Measurements from ENCODE around the gene GNG3.
"Not testable (repeated sequence)": the region's sequence is repeated elsewhere in the genome, so short reads cannot be mapped to it uniquely, and the experiment has no call there.

GNG3 gene

GRCh38 chr11:62721994-62722393, 14.5 kb downstream of the GNG3 start:
- Histone ChIP-seq H3K36me3 (ENCODE audit: control insufficient read depth, insufficient read depth, low read length) (peaks cover 82% of the 10 kb centered on the region), H3K9me3 (ENCODE audit: control insufficient read depth, low read length) (no peaks in the 10 kb centered on the region), H3K27ac (ENCODE audit: low read depth, low read length, severe bottlenecking) (peak overlapping the region; percentile 73), H3K4me1 (ENCODE audit: control insufficient read depth, insufficient read depth, low read length, poor library complexity, severe bottlenecking) (peaks cover 5% of the 10 kb centered on the region), H3K4me3 (ENCODE audit: extremely low read depth, insufficient read depth, low read length, poor library complexity, severe bottlenecking) (no peak overlapping the region)
- 83 to 86% methylated on average over 3 to 4 of the region's 7 CpGs for WGBS, 2 experiments (ENCODE audit: insufficient coverage in 2 of 2)

- peaks cover 61% of the 10 kb centered on the region for H3K36me3 ChIP-seq (ENCODE audit: control insufficient read depth, insufficient read depth, low read length)
- 82 to 96% methylated on average over 5 of the region's 8 CpGs for WGBS, 2 experiments (ENCODE audit: insufficient coverage in 2 of 2)
- no peak overlapping the region for H3K4me3 ChIP-seq (ENCODE audit: extremely low read depth, insufficient read depth, low read length, poor library complexity, severe bottlenecking)
- no peak overlapping the region for H3K27ac ChIP-seq (ENCODE audit: low read depth, low read length, severe bottlenecking)
- no peaks in the 10 kb centered on the region for H3K9me3 ChIP-seq (ENCODE audit: control insufficient read depth, low read length)
- peaks cover 5% of the 10 kb centered on the region for H3K4me1 ChIP-seq (ENCODE audit: control insufficient read depth, insufficient read depth, low read length, poor library complexity, severe bottlenecking)
Observed at GRCh38 chr11:62724171-62724570, 16.7 kb downstream of the GNG3 start.

DNA sequence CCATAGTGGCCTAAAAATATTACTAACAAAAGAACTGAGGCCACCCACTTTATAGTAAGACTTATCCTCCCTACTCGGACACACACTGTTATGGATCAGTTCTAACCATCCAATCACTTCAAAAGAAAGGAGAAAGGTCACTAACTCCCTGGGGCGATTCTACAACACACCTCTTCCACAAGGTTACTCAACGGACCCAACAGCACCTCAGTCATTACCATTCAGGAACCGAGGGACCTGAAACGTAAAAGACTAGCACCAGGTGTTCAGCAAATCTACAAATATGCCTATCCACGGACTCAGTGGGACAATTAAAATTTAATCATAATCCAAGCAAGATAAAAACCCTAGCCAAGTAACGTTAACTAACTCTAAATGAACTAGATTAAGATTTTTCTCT, 18.2 kb downstream of the GNG3 start:
- Histone ChIP-seq H3K4me3 (ENCODE audit: extremely low read depth, insufficient read depth, low read length, poor library complexity, severe bottlenecking) (peak overlapping the region; percentile 98), H3K36me3 (ENCODE audit: control insufficient read depth, insufficient read depth, low read length) (peaks cover 54% of the 10 kb centered on the region), H3K4me1 (ENCODE audit: control insufficient read depth, insufficient read depth, low read length, poor library complexity, severe bottlenecking) (peaks cover 9% of the 10 kb centered on the region), H3K9me3 (ENCODE audit: control insufficient read depth, low read length) (no peaks in the 10 kb centered on the region), H3K27ac (ENCODE audit: low read depth, low read length, severe bottlenecking) (peak overlapping the region; percentile 98)
- 0% methylated on average over 6 of the region's 7 CpGs for WGBS, 2 experiments (ENCODE audit: insufficient coverage in 2 of 2)

GRCh38 chr11:62726156-62726914, 18.9 kb downstream of the GNG3 start:
- Histone ChIP-seq H3K4me1 (ENCODE audit: control insufficient read depth, insufficient read depth, low read length, poor library complexity, severe bottlenecking) (peaks cover 9% of the 10 kb centered on the region), H3K4me3 (ENCODE audit: extremely low read depth, insufficient read depth, low read length, poor library complexity, severe bottlenecking) (peak overlapping the region; percentile 98), H3K9me3 (ENCODE audit: control insufficient read depth, low read length) (no peaks in the 10 kb centered on the region), H3K36me3 (ENCODE audit: control insufficient read depth, insufficient read depth, low read length) (peaks cover 52% of the 10 kb centered on the region), H3K27ac (ENCODE audit: low read depth, low read length, severe bottlenecking) (peak overlapping the region; percentile 98)
- 0 to 1% methylated on average over 46 to 48 of the region's 51 CpGs for WGBS, 2 experiments (ENCODE audit: insufficient coverage in 2 of 2)

DNA sequence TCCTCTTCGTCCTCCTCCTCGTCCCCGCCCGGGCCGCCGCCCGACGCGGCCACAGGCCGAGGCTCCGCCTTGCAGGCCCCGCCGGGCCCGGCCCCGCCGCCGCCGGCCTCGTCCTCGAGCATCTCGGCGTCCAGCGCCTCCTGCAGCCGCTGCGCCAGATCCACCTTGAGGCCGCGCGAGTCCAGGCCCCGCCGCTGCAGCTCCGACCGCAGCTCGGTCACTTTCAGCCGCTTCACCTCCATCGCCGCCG, 19.4 kb downstream of the GNG3 start:
- H3K27ac ChIP-seq (ENCODE audit: low read depth, low read length, severe bottlenecking): peak overlapping the region; percentile 98
- H3K9me3 ChIP-seq (ENCODE audit: control insufficient read depth, low read length): no peaks in the 10 kb centered on the region
- peaks cover 9% of the 10 kb centered on the region for H3K4me1 ChIP-seq (ENCODE audit: control insufficient read depth, insufficient read depth, low read length, poor library complexity, severe bottlenecking)
- H3K36me3 ChIP-seq (ENCODE audit: control insufficient read depth, insufficient read depth, low read length): peaks cover 50% of the 10 kb centered on the region
- 0% methylated on average over 20 to 30 of the region's 37 CpGs for WGBS, 2 experiments (ENCODE audit: insufficient coverage in 2 of 2)
- peak overlapping the region; percentile 98 for H3K4me3 ChIP-seq (ENCODE audit: extremely low read depth, insufficient read depth, low read length, poor library complexity, severe bottlenecking)

DNA sequence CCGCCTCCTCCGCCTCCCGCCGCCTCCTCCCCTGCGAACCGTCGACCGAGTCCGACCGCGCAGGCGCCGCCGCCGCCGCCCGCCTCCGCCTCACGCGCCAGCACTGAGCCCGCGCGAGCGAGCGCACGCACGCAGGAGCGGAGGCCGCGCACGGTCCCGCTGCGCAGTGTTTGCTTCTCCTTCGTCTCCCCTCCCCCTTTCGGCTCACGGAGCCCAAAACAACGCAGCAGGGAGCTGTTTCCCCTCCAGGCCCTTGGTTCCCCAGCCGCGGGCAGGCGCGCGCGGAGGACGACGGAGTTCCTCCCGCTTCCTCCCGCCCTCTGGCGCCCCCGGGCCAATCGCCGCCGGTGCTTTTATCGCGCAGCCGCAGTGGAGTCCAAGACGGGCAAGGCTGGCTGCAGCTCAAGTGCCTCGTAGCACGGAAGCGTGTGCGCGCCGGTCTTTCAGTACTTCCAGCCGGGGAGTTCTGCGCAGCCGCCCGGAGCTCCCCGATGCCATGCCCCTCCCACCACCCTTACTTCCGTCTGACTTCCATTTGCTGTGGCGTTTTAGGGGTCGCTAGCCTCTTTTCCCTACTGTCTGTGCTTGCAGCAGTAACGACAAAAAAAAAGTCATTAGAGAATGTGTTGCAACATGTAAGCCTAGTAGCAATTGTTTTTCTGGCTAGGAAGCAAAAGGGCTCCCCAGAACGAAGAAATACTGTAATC, 19.8 kb downstream of the GNG3 start, which contains the start of gene HNRNPUL2:
Gene HNRNPUL2, minus strand, starts transcription at position 293 of the 707 bp plus-strand sequence. CDS start 301 bp downstream, outside the sequence.
- peak within 1 kb of the TSS; percentile 98 for H3K27ac ChIP-seq (ENCODE audit: low read depth, low read length, severe bottlenecking)
- H3K4me3 ChIP-seq (ENCODE audit: extremely low read depth, insufficient read depth, low read length, poor library complexity, severe bottlenecking): peak within 1 kb of the TSS; percentile 98
- H3K9me3 ChIP-seq (ENCODE audit: control insufficient read depth, low read length): no peaks in the 10 kb centered on the region
- H3K4me1 ChIP-seq (ENCODE audit: control insufficient read depth, insufficient read depth, low read length, poor library complexity, severe bottlenecking): peaks cover 8% of the 10 kb centered on the region
- 0% methylated on average over 57 to 59 of the region's 72 CpGs for WGBS, 2 experiments (ENCODE audit: insufficient coverage in 2 of 2)
- H3K36me3 ChIP-seq (ENCODE audit: control insufficient read depth, insufficient read depth, low read length): peaks cover 47% of the 10 kb centered on the region

GRCh38 chr11:62727872-62728170, 20.3 kb downstream of the GNG3 start:
- Histone ChIP-seq H3K4me1 (ENCODE audit: control insufficient read depth, insufficient read depth, low read length, poor library complexity, severe bottlenecking) (peaks cover 4% of the 10 kb centered on the region), H3K36me3 (ENCODE audit: control insufficient read depth, insufficient read depth, low read length) (peaks cover 46% of the 10 kb centered on the region), H3K9me3 (ENCODE audit: control insufficient read depth, low read length) (no peaks in the 10 kb centered on the region), H3K4me3 (ENCODE audit: extremely low read depth, insufficient read depth, low read length, poor library complexity, severe bottlenecking) (peak overlapping the region; percentile 98), H3K27ac (ENCODE audit: low read depth, low read length, severe bottlenecking) (peak overlapping the region; percentile 98)
- WGBS, 2 experiments (ENCODE audit: insufficient coverage in 2 of 2): 0% methylated on average over 10 to 17 of the region's 20 CpGs

GRCh38 chr11:62728171-62728988, 20.9 kb downstream of the GNG3 start, which contains the start of gene TTC9C:
Gene TTC9C (plus strand): TSS chr11:62728486. CDS start chr11:62728849, 363 bp downstream.
- H3K4me3 ChIP-seq (ENCODE audit: extremely low read depth, insufficient read depth, low read length, poor library complexity, severe bottlenecking): peak within 1 kb of the TSS; percentile 98
- peaks cover 4% of the 10 kb centered on the region for H3K4me1 ChIP-seq (ENCODE audit: control insufficient read depth, insufficient read depth, low read length, poor library complexity, severe bottlenecking)
- 0% methylated on average over 18 of the region's 29 CpGs for WGBS, 2 experiments (ENCODE audit: insufficient coverage in 2 of 2)
- H3K36me3 ChIP-seq (ENCODE audit: control insufficient read depth, insufficient read depth, low read length): peaks cover 46% of the 10 kb centered on the region
- no peaks in the 10 kb centered on the region for H3K9me3 ChIP-seq (ENCODE audit: control insufficient read depth, low read length)
- peak within 1 kb of the TSS; percentile 98 for H3K27ac ChIP-seq (ENCODE audit: low read depth, low read length, severe bottlenecking)

- Histone ChIP-seq H3K4me3 (ENCODE audit: extremely low read depth, insufficient read depth, low read length, poor library complexity, severe bottlenecking) (peak overlapping the region; percentile 98), H3K36me3 (ENCODE audit: control insufficient read depth, insufficient read depth, low read length) (peaks cover 51% of the 10 kb centered on the region)
- H3K27ac ChIP-seq (ENCODE audit: low read depth, low read length, severe bottlenecking); H3K4me1 ChIP-seq (ENCODE audit: control insufficient read depth, insufficient read depth, low read length, poor library complexity, severe bottlenecking); H3K9me3 ChIP-seq (ENCODE audit: control insufficient read depth, low read length): not testable (repeated sequence)
- WGBS, 2 experiments (ENCODE audit: insufficient coverage in 2 of 2): 94 to 98% methylated on average over 8 to 14 of the region's 14 CpGs
Observed at GRCh38 chr11:62730076-62730475, 22.6 kb downstream of the GNG3 start.

DNA sequence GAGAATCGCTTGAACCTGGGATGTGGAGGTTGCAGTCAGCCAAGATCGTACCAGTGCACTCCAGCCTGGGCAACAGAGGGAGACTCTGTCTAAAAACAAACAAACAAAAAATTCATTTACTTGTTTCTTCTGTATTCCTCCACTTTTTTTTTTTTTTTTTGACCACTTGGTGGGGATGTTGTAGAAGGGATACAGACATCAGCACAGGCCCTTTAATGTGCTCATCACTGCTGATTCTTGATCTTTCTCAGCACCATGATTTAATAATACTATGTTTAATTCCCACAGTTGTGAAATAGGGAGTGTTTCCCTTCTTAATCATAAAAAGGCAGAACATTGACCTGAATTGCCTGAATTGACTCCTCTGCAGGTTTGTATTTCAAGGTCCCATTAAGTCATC, 25.4 kb downstream of the GNG3 start:
- WGBS, 2 experiments (ENCODE audit: insufficient coverage in 2 of 2): 100% methylated on average over 1 of the region's 2 CpGs; no CpG with 5 or more reads in 1 of the 2 experiments
- H3K4me1 ChIP-seq (ENCODE audit: control insufficient read depth, insufficient read depth, low read length, poor library complexity, severe bottlenecking): peaks cover 4% of the 10 kb centered on the region
- H3K27ac ChIP-seq (ENCODE audit: low read depth, low read length, severe bottlenecking): no peak overlapping the region
- H3K36me3 ChIP-seq (ENCODE audit: control insufficient read depth, insufficient read depth, low read length): peaks cover 69% of the 10 kb centered on the region
- no peak overlapping the region for H3K4me3 ChIP-seq (ENCODE audit: extremely low read depth, insufficient read depth, low read length, poor library complexity, severe bottlenecking)
- H3K9me3 ChIP-seq (ENCODE audit: control insufficient read depth, low read length): no peaks in the 10 kb centered on the region
